IMR-90 (cell line): Measurements from ENCODE around the gene ROMO1. TPM values are rescaled to one million over a fixed set of nuclear protein-coding genes. Genes with fewer than 3 reads are reported as not detected.

ENCODE experiments used
- ATAC-seq: fragments of 200-7000 bp; cut with Tn5 transposase; 2 replicates; pipeline ENCODE4 v1.9.1; 2020; ENCODE audit warnings: low read depth, mild to moderate bottlenecking, moderate library complexity
- BruUV-seq: library from RNA; stranded (reverse); fragments of 400-500 nt; replicated peaks from 2 replicates; lab custom pipeline; 2021; lab: Mats Ljungman, UMichigan
- CTCF ChIA-PET: fragments of 300-600 bp; formaldehyde crosslinking; extraction: SDS; loops from one replicate; lab custom pipeline; 2021; ENCODE audit warnings: antibody characterized with exemption; lab: Yijun Ruan, JAX
- POLR2A ChIA-PET: fragments of 300-600 bp; sonication (Branson Sonifier 250); formaldehyde crosslinking; loops from one replicate; lab custom pipeline; 2022; ENCODE audit warnings: antibody characterized with exemption; ENCODE audit not compliant: unreplicated experiment; lab: Charles Lee
- DNase-seq: peaks from one replicate; pipeline ENCODE4 v3.0.0; 2013
- H2AFZ ChIP-seq: replicated peaks from 2 replicates; pipeline ENCODE3; 2013; ENCODE audit warnings: low read length, mild to moderate bottlenecking; ENCODE audit not compliant: poor library complexity
- H2AK5ac ChIP-seq: 2 replicates; pipeline ENCODE4 v1.6.1; 2013; ENCODE audit warnings: low read depth, low read length, inconsistent platforms
- H2AK9ac ChIP-seq: replicated peaks from 2 replicates; pipeline ENCODE3; 2013; ENCODE audit warnings: mild to moderate bottlenecking, low read depth, low read length, moderate library complexity; ENCODE audit not compliant: poor library complexity
- H2BK120ac ChIP-seq: 2 replicates; pipeline ENCODE4 v1.6.1; 2013; ENCODE audit warnings: low read depth, low read length, inconsistent platforms
- H2BK15ac ChIP-seq: 3 replicates; pipeline ENCODE4 v1.6.1; 2013; ENCODE audit warnings: low read depth, low read length, inconsistent platforms
- H2BK20ac ChIP-seq: 2 replicates; pipeline ENCODE4 v1.6.1; 2013; ENCODE audit warnings: low read depth, mild to moderate bottlenecking, inconsistent platforms, low read length, moderate library complexity
- H2BK5ac ChIP-seq: 2 replicates; pipeline ENCODE4 v1.6.1; 2013; ENCODE audit warnings: mild to moderate bottlenecking, low read depth, low read length, inconsistent platforms; ENCODE audit not compliant: poor library complexity, severe bottlenecking
- H3K14ac ChIP-seq: replicated peaks from 2 replicates; pipeline ENCODE4 v1.6.1; 2013; ENCODE audit warnings: low read depth, low read length, inconsistent platforms
- H3K18ac ChIP-seq: 2 replicates; pipeline ENCODE4 v1.6.1; 2013; ENCODE audit warnings: low read depth, low read length, control low read depth
- H3K23ac ChIP-seq: 2 replicates; pipeline ENCODE4 v1.6.1; 2013; ENCODE audit warnings: low read depth, low read length, inconsistent platforms
- H3K27ac ChIP-seq: 2 replicates; pipeline ENCODE4 v1.5.1; 2013; ENCODE audit warnings: mild to moderate bottlenecking, control low read depth, low read length; ENCODE audit not compliant: insufficient read depth
- H3K27me3 ChIP-seq: 2 replicates; pipeline ENCODE4 v1.6.1; 2013; ENCODE audit warnings: low read length; ENCODE audit not compliant: control insufficient read depth, insufficient read depth
- H3K36me3 ChIP-seq: 2 replicates; pipeline ENCODE4 v1.6.1; 2013; ENCODE audit warnings: low read length, mixed read lengths; ENCODE audit not compliant: control insufficient read depth, insufficient read depth
- H3K4ac ChIP-seq: 2 replicates; pipeline ENCODE4 v1.6.1; 2013; ENCODE audit warnings: low read depth, low read length, inconsistent platforms
- H3K4me1 ChIP-seq: 2 replicates; pipeline ENCODE4 v1.6.1; 2013; ENCODE audit warnings: low read length, mixed read lengths; ENCODE audit not compliant: control insufficient read depth, insufficient read depth
- H3K4me2 ChIP-seq: 2 replicates; pipeline ENCODE4 v1.6.1; 2013; ENCODE audit warnings: low read depth, mild to moderate bottlenecking, control low read depth, low read length, moderate library complexity
- H3K4me3 ChIP-seq: 2 replicates; pipeline ENCODE4 v1.5.1; 2013; ENCODE audit warnings: low read depth, mild to moderate bottlenecking, control low read depth, low read length, moderate library complexity; ENCODE audit not compliant: insufficient read depth
- H3K56ac ChIP-seq: 2 replicates; pipeline ENCODE4 v1.6.1; 2013; ENCODE audit warnings: low read length, inconsistent platforms; ENCODE audit not compliant: insufficient read depth; ENCODE audit errors: extremely low read depth
- H3K79me1 ChIP-seq, 2 experiments: 2 replicates each; pipeline ENCODE4 v1.6.1; 2013; ENCODE audit warnings: low read length in 2 of 2, inconsistent platforms in 1 of 2, low read depth in 1 of 2
- H3K9ac ChIP-seq: 2 replicates; pipeline ENCODE4 v1.6.1; 2013; ENCODE audit warnings: low read depth, low read length, control low read depth
- H3K9me1 ChIP-seq: 2 replicates; pipeline ENCODE4 v1.6.1; 2013; ENCODE audit warnings: low read length, inconsistent platforms; ENCODE audit not compliant: insufficient read depth
- H3K9me3 ChIP-seq: 2 replicates; pipeline ENCODE4 v1.6.1; 2013; ENCODE audit warnings: low read length; ENCODE audit not compliant: control insufficient read depth, insufficient read depth
- H4K20me1 ChIP-seq: 2 replicates; pipeline ENCODE4 v1.6.1; 2013; ENCODE audit warnings: low read length, inconsistent platforms; ENCODE audit not compliant: insufficient read depth
- H4K5ac ChIP-seq: 2 replicates; pipeline ENCODE4 v1.6.1; 2013; ENCODE audit warnings: mild to moderate bottlenecking, low read depth, low read length, control low read depth
- H4K8ac ChIP-seq, 2 experiments: 2 replicates each; pipeline ENCODE4 v1.6.1; 2013; ENCODE audit warnings: low read depth in 2 of 2, low read length in 2 of 2, control low read depth in 1 of 2, inconsistent platforms in 1 of 2
- H4K91ac ChIP-seq: 2 replicates; pipeline ENCODE4 v1.6.1; 2013; ENCODE audit warnings: low read depth, low read length, inconsistent platforms; ENCODE audit not compliant: insufficient read depth
- CHD1 ChIP-seq: IDR thresholded peaks from 2 replicates; pipeline ENCODE4 v1.6.1; 2012; ENCODE audit warnings: low read depth, low read length, improper control_type of control experiment
- FOS ChIP-seq: fragments of 150-350 bp; IDR thresholded peaks from 2 replicates; pipeline ENCODE4 v1.6.1; 2016; ENCODE audit warnings: low read depth, low read length
- MAFK ChIP-seq: IDR thresholded peaks from 2 replicates; pipeline ENCODE4 v1.6.1; 2012; ENCODE audit warnings: low read depth, low read length, improper control_type of control experiment
- MAZ ChIP-seq: IDR thresholded peaks from 2 replicates; pipeline ENCODE4 v1.6.1; 2012; ENCODE audit warnings: low read depth, mild to moderate bottlenecking, low read length, improper control_type of control experiment, moderate library complexity, borderline replicate concordance
- RCOR1 ChIP-seq: IDR thresholded peaks from 2 replicates; pipeline ENCODE4 v1.6.1; 2012; ENCODE audit warnings: mild to moderate bottlenecking, low read length, improper control_type of control experiment; ENCODE audit not compliant: insufficient replicate concordance
- SMC3 ChIP-seq: fragments of 150-350 bp; IDR thresholded peaks from 2 replicates; pipeline ENCODE4 v1.6.1; 2016; ENCODE audit warnings: low read depth, mild to moderate bottlenecking, antibody characterized with exemption, low read length, moderate library complexity
- WGBS, 2 experiments: methylation state at CpG; one replicate each; pipeline versions ENCODE4 v1.1.5 to v1.1.7; 2013; ENCODE audit warnings: missing lambda C conversion rate in 2 of 2; ENCODE audit not compliant: insufficient read length in 1 of 2; ENCODE audit errors: extremely low coverage in 2 of 2; 5-methylcytosine and 5-hydroxymethylcytosine counted together
- dilution Hi-C: fragments of 300-500 bp; cut with HindIII; formaldehyde crosslinking; loops from one replicate; pipeline ENCODE4 v1.14.3; 2018; ENCODE audit warnings: low sequenced_read_pairs; ENCODE audit not compliant: unreplicated experiment
- in situ Hi-C: fragments of 300-500 bp; cut with MboI; formaldehyde crosslinking; loops from 3 replicates; pipeline ENCODE4 v1.14.3; 2019; ENCODE audit warnings: low sequenced_read_pairs, inconsistent platforms, mixed read lengths
- intact Hi-C: fragments of 100-400 bp; cut with micrococcal nuclease; formaldehyde crosslinking; loops from 2 replicates; pipeline ENCODE4 v1.10.0; 2022
- polyA plus RNA-seq, 3 experiments: library from polyadenylated mRNA; depleted of rRNA; stranded (reverse); fragments of >200 nt; gene quantifications; 2 replicates each; pipeline ENCODE4 v1.2.3, GENCODE V29; 2012; ENCODE audit warnings: low replicate concordance in 1 of 3
- total RNA-seq: library from RNA; depleted of rRNA; stranded (reverse); fragments of >200 nt; gene quantifications from 2 replicates; pipeline ENCODE4 v1.2.3, GENCODE V29; 2012
- TF ChIP-seq, protein P1 (sequence below): conservative IDR thresholded peaks from 2 replicates; pipeline ENCODE4 v1.5.1; 2012; ENCODE audit warnings: mild to moderate bottlenecking, low read depth, low read length, improper control_type of control experiment

Gene ROMO1
- total and polyA plus RNA-seq, 2 of the 4 experiments (the other 2 are of a cell fraction): 223 to 555 TPM

DNA sequence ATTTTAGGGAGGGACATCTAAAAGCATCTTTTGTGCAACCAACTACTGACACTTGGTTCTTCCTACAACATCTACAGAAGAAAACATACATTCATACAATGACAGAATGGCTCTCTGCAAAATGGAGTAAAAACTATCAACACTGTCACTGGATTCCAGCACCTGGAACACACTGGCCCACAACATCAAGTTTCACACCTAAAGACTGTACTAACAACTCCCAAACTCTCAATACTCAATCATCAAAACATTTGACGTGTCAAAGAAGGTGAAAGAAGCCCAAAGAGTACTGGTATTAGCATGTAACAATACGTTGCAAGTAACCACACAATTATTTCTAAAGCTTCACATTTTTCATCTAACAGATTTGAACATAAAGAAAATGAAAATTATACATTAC lies 36.7 kb upstream of the ROMO1 start:
- no peak overlapping the region for H4K8ac ChIP-seq
- H2BK5ac ChIP-seq: no peak overlapping the region
- peak overlapping the region; percentile 98 for H3K4me2 ChIP-seq
- no peaks in the 10 kb centered on the region for H3K9me3 ChIP-seq
- no TSS peak for BruUV-seq
- ChIA-PET POLR2A (no interaction called here), CTCF (no interaction called here)
- H4K91ac ChIP-seq: no peak overlapping the region
- intact Hi-C loops: loop anchor here (5.0 to 10.0 kb wide), 2 partner anchors 98 to 150 kb away; no protein-coding TSS in a partner anchor
- peaks cover 4% of the 10 kb centered on the region for H3K4me1 ChIP-seq
- no peak overlapping the region for H2AK5ac ChIP-seq
- H2BK120ac ChIP-seq: no peak overlapping the region
- H3K27me3 ChIP-seq: no peaks in the 10 kb centered on the region
- dilution Hi-C loops: no loop called here
- no peak overlapping the region for H2AFZ ChIP-seq
- no peak overlapping the region for H2AK9ac ChIP-seq
- no peak overlapping the region for H3K56ac ChIP-seq
- H3K18ac ChIP-seq: no peak overlapping the region
- ATAC-seq: no peak
- peaks cover 3% of the 10 kb centered on the region; the same call in 1 of the 2 replicates for H3K9me1 ChIP-seq
- peaks cover 69% of the 10 kb centered on the region for H4K20me1 ChIP-seq
- H3K23ac ChIP-seq: peak overlapping the region; percentile 90
- no peak overlapping the region for H3K27ac ChIP-seq
- no peak for DNase-seq
- TF ChIP-seq MAFK (no peak), CHD1 (no peak), MAZ (no peak), SMC3 (no peak), RCOR1 (no peak), FOS (no peak)
- TF ChIP-seq, protein P1, sequence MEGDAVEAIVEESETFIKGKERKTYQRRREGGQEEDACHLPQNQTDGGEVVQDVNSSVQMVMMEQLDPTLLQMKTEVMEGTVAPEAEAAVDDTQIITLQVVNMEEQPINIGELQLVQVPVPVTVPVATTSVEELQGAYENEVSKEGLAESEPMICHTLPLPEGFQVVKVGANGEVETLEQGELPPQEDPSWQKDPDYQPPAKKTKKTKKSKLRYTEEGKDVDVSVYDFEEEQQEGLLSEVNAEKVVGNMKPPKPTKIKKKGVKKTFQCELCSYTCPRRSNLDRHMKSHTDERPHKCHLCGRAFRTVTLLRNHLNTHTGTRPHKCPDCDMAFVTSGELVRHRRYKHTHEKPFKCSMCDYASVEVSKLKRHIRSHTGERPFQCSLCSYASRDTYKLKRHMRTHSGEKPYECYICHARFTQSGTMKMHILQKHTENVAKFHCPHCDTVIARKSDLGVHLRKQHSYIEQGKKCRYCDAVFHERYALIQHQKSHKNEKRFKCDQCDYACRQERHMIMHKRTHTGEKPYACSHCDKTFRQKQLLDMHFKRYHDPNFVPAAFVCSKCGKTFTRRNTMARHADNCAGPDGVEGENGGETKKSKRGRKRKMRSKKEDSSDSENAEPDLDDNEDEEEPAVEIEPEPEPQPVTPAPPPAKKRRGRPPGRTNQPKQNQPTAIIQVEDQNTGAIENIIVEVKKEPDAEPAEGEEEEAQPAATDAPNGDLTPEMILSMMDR: no peak
- H3K4me3 ChIP-seq: peak overlapping the region; percentile 35
- H3K36me3 ChIP-seq: no peaks in the 10 kb centered on the region
- no peak overlapping the region for H4K5ac ChIP-seq
- WGBS, 2 experiments: no CpG with 5 or more reads among the region's 2 CpGs
- H2BK15ac ChIP-seq: no peak overlapping the region
- peak overlapping the region; percentile 96; the same call in 1 of the 2 replicates for H3K9ac ChIP-seq
- in situ Hi-C loops: no loop called here
- H3K79me1 ChIP-seq: peaks cover 0 to 30% of the 10 kb centered on the region in 2 experiments; a peak in 3 of 4 replicates
- H3K14ac ChIP-seq: peak overlapping the region; percentile 17; the same call in 1 of the 2 replicates
- no peak overlapping the region for H2BK20ac ChIP-seq
- H3K4ac ChIP-seq: no peak overlapping the region
